GM23248 (cell line): ENCODE measurements around the gene TIMM23. TPM values are rescaled to one million over a fixed set of nuclear protein-coding genes. Genes with fewer than 3 reads are reported as not detected.
A peak's percentile ranks its signal among the peaks of the same experiment; 100 is the strongest.

Experiments
- DNase-seq: peaks from one replicate; pipeline ENCODE4 v3.0.0-alpha.2; 2015
- H2AFZ ChIP-seq: fragments of 200-600 bp; sonication (generic); 2 replicates; pipeline ENCODE4 v1.6.1; 2016; ENCODE audit warnings: antibody characterized with exemption
- H3F3A ChIP-seq: fragments of 200-600 bp; sonication (generic); 2 replicates; pipeline ENCODE4 v1.6.1; 2016; ENCODE audit warnings: mild to moderate bottlenecking, antibody characterized with exemption, mixed run types; ENCODE audit not compliant: insufficient read depth
- H3K27ac ChIP-seq: fragments of 200-600 bp; sonication (generic); 2 replicates; pipeline ENCODE4 v1.5.1; 2016; ENCODE audit warnings: mild to moderate bottlenecking
- H3K27me3 ChIP-seq: fragments of 200-600 bp; sonication (generic); replicated peaks from 2 replicates; pipeline ENCODE4 v1.6.1; 2016; ENCODE audit warnings: mild to moderate bottlenecking; ENCODE audit not compliant: insufficient read depth
- H3K36me3 ChIP-seq: fragments of 200-600 bp; sonication (generic); 2 replicates; pipeline ENCODE4 v1.6.1; 2016; ENCODE audit warnings: low read depth, mild to moderate bottlenecking
- H3K4me1 ChIP-seq: fragments of 200-600 bp; sonication (generic); 2 replicates; pipeline ENCODE4 v1.6.1; 2016; ENCODE audit warnings: mild to moderate bottlenecking; ENCODE audit not compliant: insufficient read depth
- H3K4me2 ChIP-seq: fragments of 200-600 bp; sonication (generic); one replicate; pipeline ENCODE4 v1.6.1; 2016; ENCODE audit warnings: mild to moderate bottlenecking; ENCODE audit not compliant: unreplicated experiment
- H3K4me3 ChIP-seq: fragments of 200-600 bp; sonication (generic); 2 replicates; pipeline ENCODE4 v1.5.1; 2016; ENCODE audit warnings: mild to moderate bottlenecking
- H3K79me2 ChIP-seq: fragments of 200-600 bp; sonication (generic); 2 replicates; pipeline ENCODE4 v1.6.1; 2016; ENCODE audit warnings: mild to moderate bottlenecking; ENCODE audit not compliant: insufficient read depth
- H3K9ac ChIP-seq: fragments of 200-600 bp; sonication (generic); 2 replicates; pipeline ENCODE4 v1.6.1; 2016; ENCODE audit warnings: mild to moderate bottlenecking
- H3K9me2 ChIP-seq: fragments of 200-600 bp; sonication (generic); 2 replicates; pipeline ENCODE4 v1.6.1; 2016; ENCODE audit warnings: mixed run types, mild to moderate bottlenecking, moderate library complexity; ENCODE audit not compliant: insufficient read depth
- H3K9me3 ChIP-seq: fragments of 200-600 bp; sonication (generic); one replicate; pipeline ENCODE4 v1.6.1; 2017; ENCODE audit warnings: low read depth
- H4K20me1 ChIP-seq: fragments of 200-600 bp; sonication (generic); 2 replicates; pipeline ENCODE4 v1.6.0; 2016; ENCODE audit not compliant: insufficient read depth
- EZH2 ChIP-seq: fragments of 200-600 bp; sonication (generic); IDR thresholded peaks from 2 replicates; pipeline ENCODE4 v1.6.1; 2018; ENCODE audit warnings: antibody characterized with exemption, mild to moderate bottlenecking; ENCODE audit not compliant: insufficient read depth, poor library complexity, severe bottlenecking
- EZH2phosphoT487 ChIP-seq: fragments of 200-600 bp; sonication (generic); IDR thresholded peaks from 2 replicates; pipeline ENCODE4 v1.6.1; 2018; ENCODE audit warnings: antibody characterized with exemption, moderate library complexity, mild to moderate bottlenecking, low read depth; ENCODE audit not compliant: insufficient read depth
- WGBS, 2 experiments: methylation state at CpG; one replicate each; pipeline ENCODE4 v1.1.6; 2015 to 2017; ENCODE audit warnings: low lambda C conversion rate in 2 of 2, low coverage in 1 of 2; ENCODE audit errors: missing lambda C conversion rate in 2 of 2; 5-methylcytosine and 5-hydroxymethylcytosine counted together
- in situ Hi-C: fragments of 300-500 bp; cut with MboI; formaldehyde crosslinking; loops from 2 replicates; pipeline ENCODE4 v1.15.0; 2020
- polyA plus RNA-seq: library from polyadenylated mRNA; unstranded; fragments of >200 nt; fragmentation: Nextera tagmentation; extraction: Ambion mirVana; gene quantifications from 2 replicates; pipeline ENCODE4 v1.2.1, GENCODE V29; 2016
- total RNA-seq: library from RNA; depleted of rRNA; stranded (reverse); fragments of >200 nt; shearing (Covaris generic); gene quantifications from 2 replicates; pipeline ENCODE4 v1.2.3, GENCODE V29; 2014

TIMM23 gene
- total and polyA plus RNA-seq, 2 experiments from 2014 or later = 104 to 145 TPM

DNA sequence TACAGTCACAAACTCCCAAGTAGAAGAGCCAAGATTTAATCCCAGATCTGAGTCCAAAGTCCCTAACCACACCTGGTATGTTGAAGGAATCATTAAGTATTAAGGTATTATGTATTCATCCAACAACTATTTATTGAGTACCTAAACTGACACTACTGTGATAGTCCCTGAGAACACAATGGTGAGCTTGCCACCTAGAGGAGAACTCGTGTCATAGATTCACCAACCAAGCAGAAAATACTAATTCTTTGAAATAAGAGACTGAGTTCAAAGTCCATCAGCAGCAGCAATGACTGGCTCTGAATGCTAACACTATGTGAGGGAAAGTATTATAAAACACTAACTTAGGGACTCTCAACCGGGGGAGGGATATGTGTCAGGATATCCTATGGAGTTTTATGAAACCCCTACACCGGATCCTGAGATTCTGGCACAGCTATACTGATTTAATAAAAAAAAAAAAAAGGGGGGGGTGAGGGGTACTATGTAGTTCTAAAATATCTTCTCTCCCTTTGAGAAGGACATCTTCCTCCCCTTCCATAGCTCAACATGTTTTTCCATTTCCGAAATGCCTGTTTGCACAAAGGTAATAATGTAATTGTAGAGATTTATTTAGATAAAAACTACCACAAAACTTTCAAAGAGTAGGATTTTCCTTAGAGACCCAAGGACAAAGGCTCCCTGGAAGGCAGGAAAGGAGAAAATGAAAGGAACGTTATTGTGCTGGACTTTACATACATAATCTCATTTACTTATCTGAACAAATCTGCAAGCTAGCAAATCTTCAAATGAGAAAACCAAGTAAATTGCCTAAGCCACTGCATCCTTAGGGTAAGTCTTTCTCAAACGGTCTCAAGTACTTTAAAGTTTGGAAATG is 56.5 kb downstream of the TIMM23 start:
- Histone ChIP-seq H3K9me2 (no peaks in the 10 kb centered on the region), H3K27me3 (no peaks in the 10 kb centered on the region), H3K36me3 (no peaks in the 10 kb centered on the region), H2AFZ (no peak overlapping the region), H4K20me1 (peaks cover 11% of the 10 kb centered on the region), H3K4me3 (peak overlapping the region; percentile 97), H3K9me3 (no peaks in the 10 kb centered on the region), H3K79me2 (peaks cover 66% of the 10 kb centered on the region), H3F3A (peaks cover 32% of the 10 kb centered on the region), H3K27ac (peak overlapping the region; percentile 87), H3K9ac (peak overlapping the region; percentile 98), H3K4me2 (peak overlapping the region; percentile 78), H3K4me1 (peaks cover 52% of the 10 kb centered on the region)
- 31 to 34% methylated on average over 6 of the region's 6 CpGs for WGBS, 2 experiments
- in situ Hi-C loops = no loop called here
- TF ChIP-seq EZH2 (no peak), EZH2phosphoT487 (no peak)
- peak; percentile 85 for DNase-seq

DNA sequence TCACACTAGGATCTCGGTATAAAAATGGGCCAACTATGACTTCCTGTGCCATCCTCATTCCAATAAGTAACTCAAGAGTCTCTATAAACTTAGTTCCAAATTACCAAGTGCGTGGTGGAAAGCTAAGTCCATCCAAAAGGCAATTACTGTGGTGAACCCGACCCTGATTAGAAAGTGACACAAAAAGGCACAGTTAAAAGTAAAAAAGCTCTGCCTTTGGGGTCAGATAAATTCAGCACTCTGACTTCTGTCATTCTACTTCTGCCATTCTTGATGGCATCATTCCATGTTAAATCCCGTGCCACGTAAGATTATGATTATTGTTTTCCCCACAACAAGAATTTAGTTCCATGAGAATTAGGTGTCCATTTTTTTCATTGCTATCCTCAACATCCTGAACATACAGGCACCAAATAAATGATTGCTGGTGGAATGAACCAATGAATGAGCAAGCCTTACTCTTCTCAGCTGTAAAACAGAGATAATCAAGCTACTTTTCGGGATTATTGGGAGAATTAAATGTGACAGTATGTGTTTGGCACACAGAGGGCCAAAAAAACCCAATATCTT is 57.3 kb downstream of the TIMM23 start:
- peaks cover 25% of the 10 kb centered on the region for H3F3A ChIP-seq
- TF ChIP-seq EZH2phosphoT487 (no peak), EZH2 (no peak)
- H3K36me3 ChIP-seq = no peaks in the 10 kb centered on the region
- WGBS, 2 experiments = 1% methylated on average over 6 of the region's 6 CpGs
- H3K27me3 ChIP-seq = no peaks in the 10 kb centered on the region
- H3K79me2 ChIP-seq = peaks cover 58% of the 10 kb centered on the region
- H3K9ac ChIP-seq = peak overlapping the region; percentile 98
- H4K20me1 ChIP-seq = peaks cover 11% of the 10 kb centered on the region
- no peaks in the 10 kb centered on the region for H3K9me2 ChIP-seq
- H3K9me3 ChIP-seq = no peaks in the 10 kb centered on the region
- H3K4me2 ChIP-seq = peak overlapping the region; percentile 78
- H2AFZ ChIP-seq = peak overlapping the region; percentile 100
- DNase-seq = peak; percentile 44
- peak overlapping the region; percentile 97 for H3K4me3 ChIP-seq
- in situ Hi-C loops = no loop called here
- H3K4me1 ChIP-seq = peaks cover 46% of the 10 kb centered on the region
- peak overlapping the region; percentile 87 for H3K27ac ChIP-seq

GRCh38 chr10:46030091-46030937 is 58.0 kb downstream of the TIMM23 start, which contains the start of gene NCOA4:
Gene NCOA4 (minus strand): TSS chr10:46030623. CDS start chr10:46016680, 13,943 bp downstream.
- DNase-seq = peak; percentile 99
- Histone ChIP-seq H4K20me1 (peaks cover 11% of the 10 kb centered on the region), H3K36me3 (no peaks in the 10 kb centered on the region), H2AFZ (peak within 1 kb of the TSS; percentile 100), H3K4me1 (peaks cover 38% of the 10 kb centered on the region), H3K9me3 (no peaks in the 10 kb centered on the region), H3F3A (peaks cover 17% of the 10 kb centered on the region), H3K4me2 (peak within 1 kb of the TSS; percentile 78), H3K27ac (peak within 1 kb of the TSS; percentile 87), H3K27me3 (no peaks in the 10 kb centered on the region), H3K9me2 (no peaks in the 10 kb centered on the region), H3K79me2 (peaks cover 51% of the 10 kb centered on the region), H3K4me3 (peak within 1 kb of the TSS; percentile 97), H3K9ac (peak within 1 kb of the TSS; percentile 98)
- in situ Hi-C loops = no loop called here
- 2 to 3% methylated on average over 38 to 46 of the region's 59 CpGs for WGBS, 2 experiments
- TF ChIP-seq EZH2phosphoT487 (no peak), EZH2 (no peak)
